ENCODE results near the gene PRUNE2.

The PRUNE2 gene

GRCh38 chr9:76733096-76733495 lies 172.8 kb downstream of the PRUNE2 start:
- Mint-ChIP-seq H3K36me3 (ENCODE audit: low read depth) (no peaks in the 10 kb centered on the region), H3K9me3 (no peaks in the 10 kb centered on the region), H3K27me3 (peaks cover 5% of the 10 kb centered on the region), H3K4me3 (no peak overlapping the region), H3K4me1 (ENCODE audit: low read depth) (no peaks in the 10 kb centered on the region), H3K27ac (no peak overlapping the region)
- DNase-seq = no peak

GRCh38 chr9:76732341-76732958 lies 173.5 kb downstream of the PRUNE2 start:
- Mint-ChIP-seq H3K4me1 (ENCODE audit: low read depth) (no peaks in the 10 kb centered on the region), H3K36me3 (ENCODE audit: low read depth) (no peaks in the 10 kb centered on the region), H3K4me3 (no peak overlapping the region)

GRCh38 chr9:76730801-76731200 lies 175.1 kb downstream of the PRUNE2 start:
- Mint-ChIP-seq H3K4me3 (no peak overlapping the region), H3K27ac (no peak overlapping the region), H3K9me3 (no peaks in the 10 kb centered on the region), H3K4me1 (ENCODE audit: low read depth) (no peaks in the 10 kb centered on the region), H3K27me3 (peaks cover 13% of the 10 kb centered on the region), H3K36me3 (ENCODE audit: low read depth) (no peaks in the 10 kb centered on the region)
- no peak for DNase-seq

More at GRCh38 chr9:76732341-76732958, 173.5 kb downstream of the PRUNE2 start:
- peaks cover 5% of the 10 kb centered on the region for H3K27me3 Mint-ChIP-seq
- H3K9me3 Mint-ChIP-seq = no peaks in the 10 kb centered on the region
- no peak for DNase-seq
- no peak overlapping the region for H3K27ac Mint-ChIP-seq

GRCh38 chr9:76729980-76730737 lies 175.8 kb downstream of the PRUNE2 start:
- no peak overlapping the region for H3K4me3 Mint-ChIP-seq
- H3K27ac Mint-ChIP-seq = no peak overlapping the region
- no peaks in the 10 kb centered on the region for H3K4me1 Mint-ChIP-seq (ENCODE audit: low read depth)

GRCh38 chr9:76729116-76729515 lies 176.8 kb downstream of the PRUNE2 start:
- Mint-ChIP-seq H3K4me1 (ENCODE audit: low read depth) (no peaks in the 10 kb centered on the region), H3K9me3 (no peaks in the 10 kb centered on the region), H3K27ac (no peak overlapping the region)

More at GRCh38 chr9:76729980-76730737, 175.8 kb downstream of the PRUNE2 start:
- no peak for DNase-seq
- Mint-ChIP-seq H3K9me3 (no peaks in the 10 kb centered on the region), H3K27me3 (peaks cover 15% of the 10 kb centered on the region), H3K36me3 (ENCODE audit: low read depth) (no peaks in the 10 kb centered on the region)

GRCh38 chr9:76725885-76726284 lies 180.0 kb downstream of the PRUNE2 start:
- Mint-ChIP-seq H3K4me3 (no peak overlapping the region), H3K4me1 (ENCODE audit: low read depth) (no peaks in the 10 kb centered on the region), H3K9me3 (no peaks in the 10 kb centered on the region), H3K27me3 (peaks cover 32% of the 10 kb centered on the region), H3K27ac (no peak overlapping the region), H3K36me3 (ENCODE audit: low read depth) (no peaks in the 10 kb centered on the region)
- DNase-seq = no peak

More at GRCh38 chr9:76729116-76729515, 176.8 kb downstream of the PRUNE2 start:
- Mint-ChIP-seq H3K27me3 (peaks cover 19% of the 10 kb centered on the region), H3K36me3 (ENCODE audit: low read depth) (no peaks in the 10 kb centered on the region), H3K4me3 (no peak overlapping the region)
- no peak for DNase-seq

- peaks cover 33% of the 10 kb centered on the region for H3K27me3 Mint-ChIP-seq
- no peak overlapping the region for H3K4me3 Mint-ChIP-seq
Measured at GRCh38 chr9:76725011-76725546, 180.8 kb downstream of the PRUNE2 start.

GRCh38 chr9:76720245-76720644 lies 185.7 kb downstream of the PRUNE2 start:
- no peaks in the 10 kb centered on the region for H3K4me1 Mint-ChIP-seq (ENCODE audit: low read depth)
- peaks cover 38% of the 10 kb centered on the region for H3K27me3 Mint-ChIP-seq
- H3K36me3 Mint-ChIP-seq (ENCODE audit: low read depth) = no peaks in the 10 kb centered on the region
- H3K27ac Mint-ChIP-seq = no peak overlapping the region
- H3K9me3 Mint-ChIP-seq = no peaks in the 10 kb centered on the region
- DNase-seq = no peak
- no peak overlapping the region for H3K4me3 Mint-ChIP-seq

More at GRCh38 chr9:76725011-76725546, 180.8 kb downstream of the PRUNE2 start:
- no peak overlapping the region for H3K27ac Mint-ChIP-seq
- no peaks in the 10 kb centered on the region for H3K4me1 Mint-ChIP-seq (ENCODE audit: low read depth)
- no peaks in the 10 kb centered on the region for H3K36me3 Mint-ChIP-seq (ENCODE audit: low read depth)
- DNase-seq = no peak
- H3K9me3 Mint-ChIP-seq = no peaks in the 10 kb centered on the region

GRCh38 chr9:76718166-76718565 lies 187.7 kb downstream of the PRUNE2 start:
- Mint-ChIP-seq H3K27ac (no peak overlapping the region), H3K4me3 (no peak overlapping the region), H3K9me3 (no peaks in the 10 kb centered on the region), H3K36me3 (ENCODE audit: low read depth) (no peaks in the 10 kb centered on the region), H3K4me1 (ENCODE audit: low read depth) (no peaks in the 10 kb centered on the region), H3K27me3 (peaks cover 32% of the 10 kb centered on the region)
- no peak for DNase-seq

- Mint-ChIP-seq H3K9me3 (no peaks in the 10 kb centered on the region), H3K36me3 (ENCODE audit: low read depth) (no peaks in the 10 kb centered on the region), H3K27me3 (peaks cover 29% of the 10 kb centered on the region), H3K4me3 (no peak overlapping the region), H3K4me1 (ENCODE audit: low read depth) (no peaks in the 10 kb centered on the region), H3K27ac (no peak overlapping the region)
- DNase-seq = no peak
Measured at GRCh38 chr9:76717613-76718012, 188.3 kb downstream of the PRUNE2 start.

GRCh38 chr9:76717176-76717575 lies 188.7 kb downstream of the PRUNE2 start:
- no peaks in the 10 kb centered on the region for H3K4me1 Mint-ChIP-seq (ENCODE audit: low read depth)
- H3K27me3 Mint-ChIP-seq = peaks cover 26% of the 10 kb centered on the region
- no peaks in the 10 kb centered on the region for H3K9me3 Mint-ChIP-seq
- no peak overlapping the region for H3K4me3 Mint-ChIP-seq
- DNase-seq = no peak
- H3K27ac Mint-ChIP-seq = no peak overlapping the region
- H3K36me3 Mint-ChIP-seq (ENCODE audit: low read depth) = no peaks in the 10 kb centered on the region

GRCh38 chr9:76716085-76716672 lies 189.7 kb downstream of the PRUNE2 start:
- DNase-seq = no peak
- Mint-ChIP-seq H3K4me3 (no peak overlapping the region), H3K27ac (no peak overlapping the region), H3K36me3 (ENCODE audit: low read depth) (no peaks in the 10 kb centered on the region), H3K4me1 (ENCODE audit: low read depth) (no peaks in the 10 kb centered on the region), H3K27me3 (peaks cover 25% of the 10 kb centered on the region), H3K9me3 (no peaks in the 10 kb centered on the region)

GRCh38 chr9:76713381-76713780 lies 192.5 kb downstream of the PRUNE2 start:
- Mint-ChIP-seq H3K9me3 (no peaks in the 10 kb centered on the region), H3K4me1 (ENCODE audit: low read depth) (no peaks in the 10 kb centered on the region), H3K27ac (no peak overlapping the region), H3K36me3 (ENCODE audit: low read depth) (no peaks in the 10 kb centered on the region), H3K4me3 (no peak overlapping the region), H3K27me3 (peaks cover 39% of the 10 kb centered on the region)
- no peak for DNase-seq

- no peak for DNase-seq
- peaks cover 3% of the 10 kb centered on the region for H3K4me1 Mint-ChIP-seq (ENCODE audit: low read depth)
- H3K36me3 Mint-ChIP-seq (ENCODE audit: low read depth) = no peaks in the 10 kb centered on the region
- no peak overlapping the region for H3K4me3 Mint-ChIP-seq
- peaks cover 60% of the 10 kb centered on the region for H3K27me3 Mint-ChIP-seq
- no peaks in the 10 kb centered on the region for H3K9me3 Mint-ChIP-seq
- H3K27ac Mint-ChIP-seq = no peak overlapping the region
Measured at GRCh38 chr9:76709020-76709419, 196.9 kb downstream of the PRUNE2 start.

- Mint-ChIP-seq H3K36me3 (ENCODE audit: low read depth) (no peaks in the 10 kb centered on the region), H3K27ac (no peak overlapping the region), H3K9me3 (no peaks in the 10 kb centered on the region), H3K27me3 (peaks cover 61% of the 10 kb centered on the region), H3K4me1 (ENCODE audit: low read depth) (peaks cover 3% of the 10 kb centered on the region), H3K4me3 (no peak overlapping the region)
- no peak for DNase-seq
Measured at GRCh38 chr9:76707510-76707909, 198.4 kb downstream of the PRUNE2 start.

All from activated T-cell treated with anti-CD3 and anti-CD28 coated beads, Interleukin-2, amount 50 U/mL, for 24 hours (primary cell).